OCI-LY7 (cell line): ENCODE measurements around the gene NAGS. TPM values are rescaled to one million over a fixed set of nuclear protein-coding genes. Genes with fewer than 3 reads are reported as not detected.

ENCODE experiments used
- BruUV-seq: library from RNA; stranded (reverse); fragments of 400-500 nt; replicated peaks from 2 replicates; lab custom pipeline; 2021; lab: Mats Ljungman, UMichigan
- CTCF ChIA-PET: fragments of 300-600 bp; sonication (Branson Sonifier 250); formaldehyde crosslinking; loops from one replicate; lab custom pipeline; 2022; ENCODE audit warnings: antibody characterized with exemption; ENCODE audit not compliant: unreplicated experiment; lab: Charles Lee
- POLR2A ChIA-PET: fragments of 300-600 bp; sonication (Branson Sonifier 250); formaldehyde crosslinking; loops from one replicate; lab custom pipeline; 2022; ENCODE audit warnings: antibody characterized with exemption; lab: Charles Lee
- DNase-seq: peaks from one replicate; pipeline ENCODE4 v3.0.0-alpha.2; 2015; ENCODE audit warnings: low spot score
- H2AFZ ChIP-seq: fragments of 200-600 bp; sonication (generic), shearing (Covaris generic); 2 replicates; pipeline ENCODE4 v1.6.1; 2014; ENCODE audit warnings: mild to moderate bottlenecking, antibody characterized with exemption, low read length, moderate library complexity
- H3K27ac ChIP-seq: fragments of 200-600 bp; sonication (generic); 2 replicates; pipeline ENCODE4 v1.5.1; 2014; ENCODE audit warnings: mixed run types, low read depth, mild to moderate bottlenecking, moderate library complexity, low read length, inconsistent platforms; ENCODE audit not compliant: poor library complexity, severe bottlenecking
- H3K36me3 ChIP-seq: fragments of 200-600 bp; sonication (generic); 2 replicates; pipeline ENCODE4 v1.6.1; 2014; ENCODE audit warnings: mild to moderate bottlenecking, antibody characterized with exemption, low read length, moderate library complexity, mixed read lengths; ENCODE audit not compliant: insufficient read depth
- H3K4me1 ChIP-seq: fragments of 200-600 bp; sonication (generic); 2 replicates; pipeline ENCODE4 v1.5.1; 2014; ENCODE audit warnings: mild to moderate bottlenecking, low read length; ENCODE audit not compliant: insufficient read depth, poor library complexity, severe bottlenecking
- H3K4me2 ChIP-seq: fragments of 200-600 bp; sonication (generic); 2 replicates; pipeline ENCODE4 v1.6.1; 2014; ENCODE audit warnings: mild to moderate bottlenecking, low read length
- H3K4me3 ChIP-seq: fragments of 200-600 bp; sonication (generic); 2 replicates; pipeline ENCODE4 v1.5.1; 2014; ENCODE audit warnings: mild to moderate bottlenecking, low read depth, low read length; ENCODE audit not compliant: poor library complexity, severe bottlenecking
- H3K79me2 ChIP-seq: fragments of 200-600 bp; sonication (generic); 2 replicates; pipeline ENCODE4 v1.6.1; 2016; ENCODE audit warnings: low read depth, mild to moderate bottlenecking, low read length, moderate library complexity, mixed read lengths; ENCODE audit not compliant: insufficient read depth
- H3K9me2 ChIP-seq: fragments of 200-600 bp; sonication (generic); 2 replicates; pipeline ENCODE4 v1.6.1; 2016; ENCODE audit warnings: mild to moderate bottlenecking, low read length, mixed read lengths; ENCODE audit not compliant: insufficient read depth
- H3K9me3 ChIP-seq: fragments of 200-600 bp; sonication (generic); 2 replicates; pipeline ENCODE4 v1.6.1; 2014; ENCODE audit warnings: mild to moderate bottlenecking, mixed run types, low read length, mixed read lengths
- H4K20me1 ChIP-seq: fragments of 200-600 bp; sonication (generic); 2 replicates; pipeline ENCODE4 v1.6.1; 2014; ENCODE audit warnings: mild to moderate bottlenecking, antibody characterized with exemption, low read length, moderate library complexity, mixed read lengths; ENCODE audit not compliant: insufficient read depth
- CTCF ChIP-seq: fragments of 200-600 bp; sonication (generic); conservative IDR thresholded peaks from 2 replicates; pipeline ENCODE4 v1.5.1; 2014; ENCODE audit warnings: mild to moderate bottlenecking, antibody characterized with exemption, low read length, moderate library complexity, mixed read lengths
- EZH2phosphoT487 ChIP-seq: fragments of 200-600 bp; sonication (generic); IDR thresholded peaks from 2 replicates; pipeline ENCODE4 v1.6.1; 2018; ENCODE audit warnings: low read depth, borderline replicate concordance, mild to moderate bottlenecking, mixed run types, antibody characterized with exemption, low read length, moderate library complexity, mixed read lengths
- intact Hi-C: fragments of 100-400 bp; cut with micrococcal nuclease; formaldehyde crosslinking; loops from one replicate; pipeline ENCODE4 v1.10.0; 2022; ENCODE audit not compliant: unreplicated experiment
- total RNA-seq, 2 experiments: library from RNA; depleted of rRNA in 1 of 2; stranded (reverse); fragments of >200 nt in 1 of 2; shearing (Covaris generic) in 1 of 2; gene quantifications; 2 replicates each; pipeline ENCODE4 v1.2.3, GENCODE V29; 2014 to 2022

The NAGS gene
- total RNA-seq, 2 experiments from 2014 or later, result 0.32 to 1.5 TPM

- no peaks in the 10 kb centered on the region for H3K9me3 ChIP-seq
- CTCF ChIA-PET, result no interaction called here
- H3K27ac ChIP-seq, result no peak overlapping the region
- no peak overlapping the region for H3K4me3 ChIP-seq
- no peak for DNase-seq
- intact Hi-C loops, result no loop called here
- no peaks in the 10 kb centered on the region for H4K20me1 ChIP-seq
- H3K79me2 ChIP-seq, result no peaks in the 10 kb centered on the region
- no peak overlapping the region for H3K4me2 ChIP-seq
- no peaks in the 10 kb centered on the region for H3K4me1 ChIP-seq
- no peaks in the 10 kb centered on the region for H3K9me2 ChIP-seq
- no TSS peak for BruUV-seq
- no peaks in the 10 kb centered on the region for H3K36me3 ChIP-seq
- TF ChIP-seq EZH2phosphoT487 (no peak), CTCF (no peak)
- POLR2A ChIA-PET, result no interaction called here
- H2AFZ ChIP-seq, result no peak overlapping the region
Measured at GRCh38 chr17:44000141-44000860, 4.1 kb upstream of the NAGS start.

- no peaks in the 10 kb centered on the region for H3K9me3 ChIP-seq
- DNase-seq, result no peak
- H3K4me3 ChIP-seq, result no peak overlapping the region
- no TSS peak for BruUV-seq
- H4K20me1 ChIP-seq, result no peaks in the 10 kb centered on the region
- no peaks in the 10 kb centered on the region for H3K36me3 ChIP-seq
- no peak overlapping the region for H2AFZ ChIP-seq
- no peak overlapping the region for H3K4me2 ChIP-seq
- no peak for TF ChIP-seq CTCF
- TF ChIP-seq EZH2phosphoT487, result no peak
- ChIA-PET CTCF (no interaction called here), POLR2A (no interaction called here)
- peaks cover under 1% of the 10 kb centered on the region for H3K4me1 ChIP-seq
- H3K27ac ChIP-seq, result no peak overlapping the region
- no peaks in the 10 kb centered on the region for H3K79me2 ChIP-seq
- intact Hi-C loops, result no loop called here
- H3K9me2 ChIP-seq, result no peaks in the 10 kb centered on the region
Measured at GRCh38 chr17:44000871-44001460, 3.5 kb upstream of the NAGS start.

- no peak overlapping the region for H3K4me3 ChIP-seq
- H3K36me3 ChIP-seq, result no peaks in the 10 kb centered on the region
- H4K20me1 ChIP-seq, result no peaks in the 10 kb centered on the region
- BruUV-seq, result no TSS peak
- intact Hi-C loops, result no loop called here
- H2AFZ ChIP-seq, result no peak overlapping the region
- DNase-seq, result no peak
- ChIA-PET CTCF (no interaction called here), POLR2A (no interaction called here)
- no peak overlapping the region for H3K4me2 ChIP-seq
- H3K79me2 ChIP-seq, result no peaks in the 10 kb centered on the region
- no peaks in the 10 kb centered on the region for H3K9me3 ChIP-seq
- H3K4me1 ChIP-seq, result peaks cover 6% of the 10 kb centered on the region
- H3K27ac ChIP-seq, result no peak overlapping the region
- no peaks in the 10 kb centered on the region for H3K9me2 ChIP-seq
- TF ChIP-seq CTCF (no peak), EZH2phosphoT487 (no peak)
Measured at GRCh38 chr17:44001461-44001920, 2.9 kb upstream of the NAGS start.
